CD4-positive, alpha-beta memory T cell (primary cell): ENCODE results near the gene MTMR1. TPM values are rescaled to one million over a fixed set of nuclear protein-coding genes. Genes with fewer than 3 reads are reported as not detected.

ENCODE experiments used
- CTCF ChIA-PET: fragments of 350-600 bp; sonication (Branson Sonifier 250); formaldehyde crosslinking; loops from one replicate; lab custom pipeline; 2021; ENCODE audit warnings: inconsistent platforms; ENCODE audit not compliant: partially characterized antibody; lab: Charles Lee
- POLR2A ChIA-PET: fragments of 350-600 bp; sonication (Branson Sonifier 250); formaldehyde crosslinking; loops from one replicate; lab custom pipeline; 2021; ENCODE audit not compliant: partially characterized antibody; lab: Charles Lee
- DNase-seq, 5 donors: peaks; one replicate each; pipeline versions ENCODE4 v3.0.0 to v3.0.0-alpha.2; 2020 to 2022; ENCODE audit warnings: mixed read lengths in 1 of 5
- H3K27ac ChIP-seq: one replicate; pipeline ENCODE4 v1.7.0; 2013; ENCODE audit warnings: low read depth, low read length
- H3K27me3 ChIP-seq: 2 replicates; pipeline ENCODE4 v1.7.0; 2013; ENCODE audit warnings: mild to moderate bottlenecking, low read length, moderate library complexity; ENCODE audit not compliant: insufficient read depth
- H3K36me3 ChIP-seq: 2 replicates; pipeline ENCODE4 v1.7.0; 2013; ENCODE audit warnings: mild to moderate bottlenecking, low read length, moderate library complexity; ENCODE audit not compliant: insufficient read depth
- H3K4me1 ChIP-seq: 2 replicates; pipeline ENCODE4 v1.7.0; 2013; ENCODE audit warnings: mild to moderate bottlenecking, low read length, moderate library complexity; ENCODE audit not compliant: insufficient read depth
- H3K4me3 ChIP-seq, 2 donors: one replicate each; pipeline ENCODE4 v1.7.0; 2013; ENCODE audit warnings: low read length in 2 of 2, mild to moderate bottlenecking in 1 of 2
- H3K9me3 ChIP-seq, 2 donors: one replicate each; pipeline ENCODE4 v1.7.0; 2013; ENCODE audit warnings: low read length in 2 of 2, control low read depth in 1 of 2; ENCODE audit not compliant: control insufficient read depth in 1 of 2
- H3K27ac Mint-ChIP-seq, 7 donors: one replicate each; pipeline ENCODE4 v1.8.0; 2020 to 2021; ENCODE audit warnings: mixed read lengths in 7 of 7, mild to moderate bottlenecking in 6 of 7, inconsistent platforms in 3 of 7, moderate library complexity in 3 of 7
- H3K27me3 Mint-ChIP-seq, 2 donors: one replicate each; pipeline ENCODE4 v1.8.0; 2020 to 2021; ENCODE audit warnings: mixed read lengths in 2 of 2
- H3K36me3 Mint-ChIP-seq, 2 donors: one replicate each; pipeline ENCODE4 v1.8.0; 2020 to 2021; ENCODE audit warnings: mixed read lengths in 2 of 2, inconsistent platforms in 1 of 2, mild to moderate bottlenecking in 1 of 2
- H3K4me1 Mint-ChIP-seq, 4 donors: one replicate each; pipeline ENCODE4 v1.8.0; 2020 to 2021; ENCODE audit warnings: mixed read lengths in 4 of 4, mild to moderate bottlenecking in 1 of 4
- H3K4me3 Mint-ChIP-seq, 8 donors: one replicate each; pipeline ENCODE4 v1.8.0; 2020 to 2021; ENCODE audit warnings: mixed read lengths in 8 of 8, mild to moderate bottlenecking in 7 of 8, moderate library complexity in 6 of 8, inconsistent platforms in 3 of 8
- H3K9me3 Mint-ChIP-seq, 8 donors: one replicate each; pipeline ENCODE4 v1.8.0; 2020 to 2021; ENCODE audit warnings: mixed read lengths in 8 of 8, mild to moderate bottlenecking in 5 of 8, inconsistent platforms in 3 of 8, moderate library complexity in 1 of 8
- intact Hi-C: fragments of 100-400 bp; cut with micrococcal nuclease; formaldehyde crosslinking; loops from one replicate; pipeline ENCODE4 v1.15.1; 2023
- polyA plus RNA-seq, 2 donors: library from polyadenylated mRNA; unstranded; fragments of 300-500 nt; fragmentation: Illumina TruSeq; gene quantifications; one replicate each; pipeline ENCODE4 v1.2.3, GENCODE V29; 2021
- total RNA-seq, 2 experiments: library from RNA; stranded (reverse); gene quantifications; one replicate each; pipeline ENCODE4 v1.2.3, GENCODE V29; 2021

The MTMR1 gene
- total and polyA plus RNA-seq, 4 experiments from 2014 or later, result 15.1 to 37.6 (median 29.5) TPM

DNA sequence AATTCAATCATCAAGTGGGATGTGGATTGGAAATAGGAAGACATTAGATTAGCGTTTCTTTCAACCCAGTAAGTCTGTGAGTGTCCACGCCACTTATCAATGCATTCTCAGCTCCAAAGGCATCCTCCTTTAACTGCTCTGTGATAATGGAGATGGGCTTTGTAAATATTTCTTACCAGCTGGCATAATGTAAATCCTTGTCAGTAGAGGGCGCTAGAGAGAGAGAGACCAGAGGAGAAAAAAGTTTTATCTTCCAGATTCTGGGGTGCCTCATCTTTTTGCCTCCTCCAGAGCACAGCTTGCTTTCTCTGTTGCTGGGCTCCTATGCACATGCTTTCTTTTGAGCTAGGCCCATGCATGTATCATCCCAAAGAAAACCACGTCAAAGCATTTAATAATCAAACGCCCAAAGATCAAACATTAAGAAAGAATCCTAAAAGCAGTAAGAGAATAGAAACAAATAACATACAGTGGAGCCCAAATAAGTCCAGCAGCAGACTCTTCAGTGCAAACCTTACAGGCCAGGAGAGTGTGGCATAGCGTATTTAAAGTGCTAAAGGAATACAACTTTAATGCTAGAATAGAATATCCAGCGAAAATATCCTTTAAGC, 9.6 kb upstream of the MTMR1 start:
- Mint-ChIP-seq H3K27ac (peak overlapping the region in 3 of 7 donors; percentile 17 to 40 (median 17)), H3K4me1 (peaks cover 10 to 12% (median 10%) of the 10 kb centered on the region in 4 donors)

DNA sequence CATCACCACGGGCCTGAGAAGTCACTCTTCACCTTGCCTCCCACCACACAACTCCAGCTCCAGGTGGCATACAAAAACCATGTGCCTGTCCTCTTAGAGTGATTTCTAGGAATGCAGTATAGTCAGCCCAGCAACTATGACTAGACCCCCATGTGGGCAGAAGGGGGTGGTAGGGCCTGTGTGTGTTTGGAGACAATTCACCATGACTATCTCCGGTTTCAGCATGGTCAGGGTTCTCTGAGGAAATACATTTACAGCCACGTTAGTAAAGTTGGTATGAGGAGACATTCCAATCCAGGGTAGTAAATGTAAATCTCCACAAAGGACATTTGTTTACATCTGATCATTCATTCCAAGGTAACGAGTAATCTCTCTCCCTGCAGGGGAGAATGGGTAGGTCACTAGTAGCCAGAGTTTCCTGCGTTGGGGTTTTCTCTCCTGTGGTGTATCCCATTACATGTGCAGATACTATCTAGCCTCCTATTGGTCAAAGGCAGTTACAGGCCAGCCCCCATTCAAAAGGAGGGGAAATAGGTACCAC, 4.2 kb upstream of the MTMR1 start:
- H3K4me1 Mint-ChIP-seq, result peaks cover 13 to 45% (median 35%) of the 10 kb centered on the region in 4 donors
- H3K4me1 ChIP-seq, result peaks cover 44% of the 10 kb centered on the region
- POLR2A ChIA-PET, result interaction anchor here (0.7 kb wide), 1 partner anchor 24 kb away, joined by 3 read pairs; no protein-coding TSS in a partner anchor
- H3K27me3 Mint-ChIP-seq, result no peaks in the 10 kb centered on the region
- peak overlapping the region in 5 of 7 donors; percentile 29 to 70 (median 51) for H3K27ac Mint-ChIP-seq
- DNase-seq, result no peak
- H3K36me3 ChIP-seq, result no peaks in the 10 kb centered on the region
- intact Hi-C loops, result no loop called here
- no peaks in the 10 kb centered on the region for H3K9me3 Mint-ChIP-seq
- no peak overlapping the region for H3K4me3 ChIP-seq
- H3K9me3 ChIP-seq, result no peaks in the 10 kb centered on the region
- CTCF ChIA-PET, result interaction anchor here (1.6 kb wide), 1 partner anchor 14 kb away, joined by 6 read pairs; no protein-coding TSS in a partner anchor
- no peak overlapping the region for H3K27ac ChIP-seq
- H3K4me3 Mint-ChIP-seq, result no peak overlapping the region
- peaks cover 0 to 6% of the 10 kb centered on the region in 2 donors for H3K36me3 Mint-ChIP-seq
- no peaks in the 10 kb centered on the region for H3K27me3 ChIP-seq

More for the DNA sequence above, 9.6 kb upstream of the MTMR1 start:
- Histone ChIP-seq H3K9me3 (no peaks in the 10 kb centered on the region), H3K27me3 (no peaks in the 10 kb centered on the region), H3K36me3 (no peaks in the 10 kb centered on the region), H3K4me3 (no peak overlapping the region), H3K27ac (no peak overlapping the region), H3K4me1 (peaks cover 16% of the 10 kb centered on the region)
- no peaks in the 10 kb centered on the region for H3K36me3 Mint-ChIP-seq
- H3K4me3 Mint-ChIP-seq, result no peak overlapping the region
- intact Hi-C loops, result loop anchor here (1.0 kb wide), 1 partner anchor 33 kb away; no protein-coding TSS in a partner anchor
- H3K27me3 Mint-ChIP-seq, result no peaks in the 10 kb centered on the region
- CTCF ChIA-PET, result interaction anchor here (0.7 to 6.2 kb wide), 18 partner anchors 9 to 744 kb away, joined by 3 to 128 read pairs (median 4); partner anchors contain the start of gene MTMR1
- POLR2A ChIA-PET, result interaction anchor here (0.8 to 1.2 kb wide), 5 partner anchors 9 to 34 kb away, joined by 3 to 8 read pairs (median 4); partner anchors contain the start of gene MTMR1
- H3K9me3 Mint-ChIP-seq, result no peaks in the 10 kb centered on the region
- DNase-seq, result peak in 4 of 5 donors; percentile 59 to 67 (median 62)

DNA sequence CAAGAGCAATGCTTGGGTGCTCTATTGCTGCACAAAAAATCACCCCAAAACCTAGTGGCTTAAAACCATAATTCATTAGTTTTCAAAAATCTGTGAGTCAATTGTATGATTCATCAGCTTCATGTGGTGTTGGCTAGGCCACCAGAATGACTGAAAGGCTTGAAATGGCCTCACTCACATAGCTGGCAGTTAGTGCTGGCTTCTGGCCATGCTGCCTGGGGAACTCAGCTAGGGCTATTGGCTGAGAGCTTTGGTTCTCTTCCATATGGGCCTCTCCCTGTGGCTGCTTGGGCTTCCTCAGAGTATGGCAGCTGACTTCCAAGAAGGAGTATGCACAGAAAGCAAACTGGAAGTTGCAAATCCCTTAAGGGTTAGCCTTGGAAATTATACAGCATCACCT, 3.1 kb upstream of the MTMR1 start:
- H3K4me3 Mint-ChIP-seq, result no peak overlapping the region
- intact Hi-C loops, result loop anchor here (5.0 kb wide), 1 partner anchor 328 kb away; the partner anchor contains the start of gene MAMLD1
- no peaks in the 10 kb centered on the region for H3K27me3 ChIP-seq
- H3K27ac Mint-ChIP-seq, result peak overlapping the region in 6 of 7 donors; percentile 26 to 99 (median 60)
- no peaks in the 10 kb centered on the region for H3K36me3 ChIP-seq
- no peak for DNase-seq
- no peaks in the 10 kb centered on the region for H3K9me3 ChIP-seq
- ChIA-PET POLR2A (no interaction called here), CTCF (interaction anchor here (1.5 to 1.6 kb wide), 2 partner anchors 12 to 13 kb away, joined by 3 to 6 read pairs; no protein-coding TSS in a partner anchor)
- peaks cover 0 to 7% of the 10 kb centered on the region in 2 donors for H3K36me3 Mint-ChIP-seq
- H3K4me1 Mint-ChIP-seq, result peaks cover 19 to 56% (median 42%) of the 10 kb centered on the region in 4 donors
- H3K4me1 ChIP-seq, result peaks cover 55% of the 10 kb centered on the region
- no peak overlapping the region for H3K27ac ChIP-seq
- no peaks in the 10 kb centered on the region for H3K27me3 Mint-ChIP-seq
- no peaks in the 10 kb centered on the region for H3K9me3 Mint-ChIP-seq
- H3K4me3 ChIP-seq, result no peak overlapping the region

DNA sequence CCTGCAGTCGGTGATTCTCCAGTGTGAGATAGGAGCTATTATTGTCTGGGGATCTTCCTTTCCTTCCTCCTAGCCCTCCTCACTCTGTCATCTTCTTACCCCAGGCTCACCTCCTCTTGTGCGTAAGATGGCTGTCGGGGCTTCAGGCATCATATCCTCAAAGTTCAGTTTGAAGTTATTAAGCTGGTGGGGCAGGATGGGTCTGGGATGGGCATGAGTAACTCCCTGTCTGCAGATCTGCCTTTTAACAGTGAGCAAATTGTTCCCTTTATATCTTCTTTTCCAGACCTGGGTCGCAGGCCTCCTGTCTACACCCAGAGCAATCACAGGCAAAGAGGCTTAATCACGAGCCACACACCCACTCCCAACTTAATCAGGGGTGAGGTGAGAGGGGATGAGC, 900 bp upstream of the MTMR1 start:
- CTCF ChIA-PET, result interaction anchor here (1.2 to 3.5 kb wide), 7 partner anchors 8 to 752 kb away, joined by 3 to 27 read pairs (median 5); no protein-coding TSS in a partner anchor
- Mint-ChIP-seq H3K36me3 (peaks cover 0 to 9% of the 10 kb centered on the region in 2 donors), H3K27ac (peak overlapping the region; percentile 90 to 99 (median 92)), H3K9me3 (no peaks in the 10 kb centered on the region), H3K27me3 (no peaks in the 10 kb centered on the region), H3K4me1 (peaks cover 40 to 78% (median 62%) of the 10 kb centered on the region in 4 donors), H3K4me3 (peak overlapping the region; percentile 85 to 95 (median 90))
- DNase-seq, result peak in 1 of 5 donors; percentile 17
- POLR2A ChIA-PET, result interaction anchor here (0.7 to 4.0 kb wide), 18 partner anchors 8 to 1151 kb away, joined by 3 to 28 read pairs (median 6); partner anchors contain the start of genes EOLA1, MTM1 and VMA21
- intact Hi-C loops, result loop anchor here (2.0 to 5.0 kb wide), 2 partner anchors 123 to 330 kb away; partner anchors contain the start of genes MAMLD1 and MTM1
- Histone ChIP-seq H3K36me3 (no peaks in the 10 kb centered on the region), H3K9me3 (no peaks in the 10 kb centered on the region), H3K27me3 (no peaks in the 10 kb centered on the region), H3K4me1 (peaks cover 77% of the 10 kb centered on the region), H3K27ac (peak overlapping the region; percentile 68), H3K4me3 (peak overlapping the region; percentile 41 to 47)

DNA sequence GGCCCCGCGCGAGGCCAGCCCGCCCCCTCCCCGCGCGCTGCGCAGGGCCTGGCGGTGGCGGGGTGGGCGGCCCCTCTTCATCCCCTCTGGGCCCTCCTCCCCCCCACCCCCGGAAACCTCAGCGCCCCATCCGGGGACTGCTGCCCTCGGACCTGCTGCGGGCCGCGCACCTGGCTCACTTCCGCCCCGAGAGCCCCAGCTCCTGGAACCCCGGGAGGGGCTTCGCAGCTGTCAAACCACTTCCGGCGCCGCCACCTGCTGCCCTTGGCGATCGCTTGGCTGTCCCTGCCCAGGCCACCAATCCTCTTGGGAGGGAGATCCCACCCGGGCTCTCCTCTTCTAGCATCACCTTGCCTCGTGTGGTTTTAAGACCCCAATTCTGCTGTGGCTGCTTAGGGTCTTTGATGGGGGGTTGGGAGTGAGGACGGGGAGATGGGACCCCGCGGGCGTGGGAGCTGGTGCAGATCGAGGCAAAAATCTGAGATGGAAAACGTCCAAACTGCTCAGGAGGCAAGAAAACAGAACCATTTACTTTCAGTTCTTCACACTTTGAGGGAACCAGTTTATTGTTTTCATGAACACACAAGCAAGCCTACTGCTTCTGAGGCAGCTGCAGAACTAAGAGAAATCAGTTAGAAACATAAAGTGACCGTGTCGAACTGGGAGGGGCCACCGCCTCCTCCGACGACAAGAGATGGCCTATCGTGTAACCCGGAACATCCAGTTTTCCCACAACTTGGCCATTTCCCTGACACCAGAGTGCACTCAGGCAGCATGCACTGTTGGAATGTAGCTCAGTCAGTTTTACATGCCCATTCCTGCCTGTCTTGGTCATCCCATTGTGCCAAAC, 754 bp downstream of the MTMR1 start:
- Mint-ChIP-seq H3K4me1 (peaks cover 39 to 74% (median 61%) of the 10 kb centered on the region in 4 donors), H3K4me3 (peak overlapping the region; percentile 93 to 98 (median 95)), H3K27ac (peak overlapping the region; percentile 95 to 99 (median 98)), H3K27me3 (no peaks in the 10 kb centered on the region), H3K36me3 (peaks cover 0 to 11% of the 10 kb centered on the region in 2 donors), H3K9me3 (no peaks in the 10 kb centered on the region)
- Histone ChIP-seq H3K27me3 (no peaks in the 10 kb centered on the region), H3K27ac (peak overlapping the region; percentile 71), H3K36me3 (no peaks in the 10 kb centered on the region), H3K9me3 (no peaks in the 10 kb centered on the region), H3K4me1 (peaks cover 73% of the 10 kb centered on the region), H3K4me3 (peak overlapping the region; percentile 47 to 61)
- ChIA-PET CTCF (interaction anchor here (2.2 to 3.5 kb wide), 4 partner anchors 11 to 24 kb away, joined by 11 to 27 read pairs (median 16); no protein-coding TSS in a partner anchor), POLR2A (interaction anchor here (0.8 to 4.0 kb wide), 13 partner anchors 9 to 1154 kb away, joined by 3 to 28 read pairs (median 7); partner anchors contain the start of genes EOLA2 and MTM1)
- intact Hi-C loops, result loop anchor here (2.0 to 5.0 kb wide), 2 partner anchors 125 to 332 kb away; partner anchors contain the start of genes MAMLD1 and MTM1
- peak; percentile 53 to 78 (median 61) for DNase-seq

DNA sequence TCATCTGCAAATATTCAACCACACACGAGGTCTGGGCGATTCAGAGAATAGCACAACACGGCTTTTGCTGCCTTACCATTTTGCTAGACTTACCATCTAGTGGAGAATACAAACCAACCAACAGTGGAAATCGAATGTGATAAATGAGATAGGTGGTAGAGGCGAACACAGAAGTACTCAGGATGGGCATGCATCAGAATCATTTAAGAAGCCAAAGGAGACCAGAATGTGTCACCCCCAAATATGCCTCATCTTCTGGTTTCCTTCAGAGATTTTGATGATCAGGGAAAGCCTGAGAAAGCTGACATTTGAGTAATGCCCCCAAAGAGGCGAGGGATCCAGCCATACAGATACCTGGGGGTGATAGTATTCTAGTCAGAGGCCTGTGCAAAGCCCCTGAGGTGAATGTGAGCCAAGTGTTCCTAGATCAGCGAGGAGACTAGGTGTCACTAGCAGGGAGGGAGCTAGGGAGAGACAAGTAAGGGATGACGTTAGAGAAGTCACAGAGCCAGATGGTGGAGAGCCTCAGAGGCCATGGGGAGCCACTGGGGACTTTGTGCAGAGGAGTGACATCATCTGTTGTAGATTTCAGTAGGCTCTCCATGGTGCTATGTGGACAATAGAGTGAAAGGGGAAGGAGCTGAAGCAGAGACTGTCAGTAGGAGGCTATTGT, 1.7 kb downstream of the MTMR1 start:
- peak in 2 of 5 donors; percentile 14 to 57 for DNase-seq
- CTCF ChIA-PET, result interaction anchor here (1.3 to 3.5 kb wide), 5 partner anchors 11 to 23 kb away, joined by 3 to 27 read pairs (median 15); no protein-coding TSS in a partner anchor

More for the DNA sequence above, 1.7 kb downstream of the MTMR1 start:
- no peaks in the 10 kb centered on the region for H3K27me3 ChIP-seq
- no peaks in the 10 kb centered on the region for H3K27me3 Mint-ChIP-seq
- H3K4me1 Mint-ChIP-seq, result peaks cover 38 to 70% (median 56%) of the 10 kb centered on the region in 4 donors
- POLR2A ChIA-PET, result interaction anchor here (1.0 to 4.0 kb wide), 10 partner anchors 8 to 757 kb away, joined by 3 to 28 read pairs (median 8); partner anchors contain the start of genes EOLA2 and MTM1
- no peaks in the 10 kb centered on the region for H3K36me3 ChIP-seq
- peak overlapping the region; percentile 71 for H3K27ac ChIP-seq
- peak overlapping the region in 1 of 2 donors; percentile 2 for H3K4me3 ChIP-seq
- intact Hi-C loops, result loop anchor here (5.0 kb wide), 1 partner anchor 333 kb away; the partner anchor contains the start of gene MAMLD1
- no peaks in the 10 kb centered on the region for H3K9me3 Mint-ChIP-seq
- peak overlapping the region; percentile 1 to 99 (median 76) for H3K27ac Mint-ChIP-seq
- H3K36me3 Mint-ChIP-seq, result peaks cover 0 to 14% of the 10 kb centered on the region in 2 donors
- peak overlapping the region; percentile 57 to 98 (median 94) for H3K4me3 Mint-ChIP-seq
- peaks cover 68% of the 10 kb centered on the region for H3K4me1 ChIP-seq
- H3K9me3 ChIP-seq, result no peaks in the 10 kb centered on the region
